ENCODE data around the gene MRPL33.

The MRPL33 gene

DNA sequence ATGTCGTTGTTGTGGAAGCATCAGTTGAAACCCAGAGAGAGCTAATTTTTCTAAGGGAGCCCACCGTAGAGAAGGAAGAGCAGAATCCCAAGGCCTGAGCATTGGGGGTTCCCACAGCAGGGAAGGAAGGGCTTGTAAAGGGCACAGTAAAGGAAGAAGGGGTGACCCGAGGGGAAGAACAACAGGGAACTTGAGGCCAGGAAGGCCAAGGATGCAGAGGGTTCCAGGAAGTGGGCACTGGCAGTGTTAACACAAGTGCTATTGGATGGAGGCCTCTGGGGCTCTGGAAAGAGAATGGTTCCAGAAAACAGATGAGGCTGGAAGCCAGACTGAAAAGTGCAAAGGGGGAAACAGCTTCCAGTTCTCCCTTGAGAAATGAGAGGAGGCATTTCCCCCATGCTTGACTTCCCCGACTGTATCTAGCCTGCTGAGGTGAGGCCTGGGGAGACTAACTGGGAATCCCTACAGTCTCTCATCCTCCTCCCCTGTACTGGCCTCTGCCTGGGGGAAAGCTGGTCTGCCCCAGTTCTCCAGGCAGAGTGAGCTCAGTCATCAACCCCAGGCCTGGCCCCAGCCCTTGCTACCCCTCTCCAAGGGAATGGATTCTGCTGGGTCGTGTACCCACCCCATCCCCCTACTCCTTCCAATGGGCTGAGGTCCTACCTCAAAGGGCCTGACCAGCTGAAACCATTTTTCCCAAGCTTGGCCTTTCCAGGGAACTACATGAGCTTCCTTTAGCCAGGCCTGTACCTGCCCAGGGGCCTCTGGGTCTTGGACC, 43.2 kb upstream of the MRPL33 start:
- no peak for DNase-seq (ENCODE audit: low read depth)
- H3K4me3 ChIP-seq (ENCODE audit: low read depth, low read length): no peak overlapping the region

DNA sequence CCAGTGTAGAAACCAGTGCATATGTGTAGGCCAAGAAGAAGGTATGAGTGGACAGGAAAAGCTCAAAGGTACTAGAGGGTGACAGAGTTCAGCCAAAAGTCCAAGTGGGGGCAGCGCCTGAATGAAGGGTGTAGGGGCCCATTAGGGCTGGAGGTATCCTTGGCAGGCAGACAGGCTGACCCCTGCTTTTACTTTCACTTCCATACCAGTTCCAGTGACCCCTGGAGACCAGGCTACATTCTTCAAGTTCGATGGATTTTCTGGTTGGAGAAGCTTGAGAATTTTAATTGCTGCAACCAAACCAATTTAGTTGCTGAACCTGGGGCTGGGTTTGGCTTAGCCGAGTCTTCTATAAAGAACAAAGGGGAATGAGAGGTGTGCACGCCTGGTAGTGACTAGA, 42.3 kb upstream of the MRPL33 start:
- H3K4me3 ChIP-seq (ENCODE audit: low read depth, low read length): no peak overlapping the region
- TF ChIP-seq, protein P1, sequence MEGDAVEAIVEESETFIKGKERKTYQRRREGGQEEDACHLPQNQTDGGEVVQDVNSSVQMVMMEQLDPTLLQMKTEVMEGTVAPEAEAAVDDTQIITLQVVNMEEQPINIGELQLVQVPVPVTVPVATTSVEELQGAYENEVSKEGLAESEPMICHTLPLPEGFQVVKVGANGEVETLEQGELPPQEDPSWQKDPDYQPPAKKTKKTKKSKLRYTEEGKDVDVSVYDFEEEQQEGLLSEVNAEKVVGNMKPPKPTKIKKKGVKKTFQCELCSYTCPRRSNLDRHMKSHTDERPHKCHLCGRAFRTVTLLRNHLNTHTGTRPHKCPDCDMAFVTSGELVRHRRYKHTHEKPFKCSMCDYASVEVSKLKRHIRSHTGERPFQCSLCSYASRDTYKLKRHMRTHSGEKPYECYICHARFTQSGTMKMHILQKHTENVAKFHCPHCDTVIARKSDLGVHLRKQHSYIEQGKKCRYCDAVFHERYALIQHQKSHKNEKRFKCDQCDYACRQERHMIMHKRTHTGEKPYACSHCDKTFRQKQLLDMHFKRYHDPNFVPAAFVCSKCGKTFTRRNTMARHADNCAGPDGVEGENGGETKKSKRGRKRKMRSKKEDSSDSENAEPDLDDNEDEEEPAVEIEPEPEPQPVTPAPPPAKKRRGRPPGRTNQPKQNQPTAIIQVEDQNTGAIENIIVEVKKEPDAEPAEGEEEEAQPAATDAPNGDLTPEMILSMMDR (IDR thresholded peaks at IDR 0.05; ENCODE audit: control insufficient read depth, extremely low read depth, insufficient read depth): no peak
- DNase-seq (ENCODE audit: low read depth): no peak

More for the DNA sequence above, 43.2 kb upstream of the MRPL33 start:
- TF ChIP-seq, protein P1 (IDR thresholded peaks at IDR 0.05; ENCODE audit: control insufficient read depth, extremely low read depth, insufficient read depth): no peak

DNA sequence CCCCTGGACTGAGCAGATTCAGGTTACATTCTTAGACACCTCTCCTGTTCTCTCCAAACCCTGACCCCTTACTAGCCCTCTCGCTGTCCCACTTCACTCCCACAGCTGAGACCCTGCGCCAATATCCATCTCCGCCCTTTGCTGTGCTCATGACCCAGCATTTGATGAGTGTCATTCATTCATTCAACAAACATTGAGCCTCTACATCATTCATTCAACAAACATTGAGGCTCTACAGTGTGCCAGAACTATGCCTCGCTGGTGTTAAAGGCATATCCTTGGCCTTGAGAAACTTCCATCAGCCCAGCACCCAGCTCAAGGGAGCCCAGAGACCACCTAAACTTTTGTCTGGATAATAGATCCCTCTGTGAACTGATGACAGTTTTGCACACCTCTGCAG, 41.9 kb upstream of the MRPL33 start:
- no peak overlapping the region for H3K4me3 ChIP-seq (ENCODE audit: low read depth, low read length)
- DNase-seq (ENCODE audit: low read depth): no peak
- TF ChIP-seq, protein P1 (IDR thresholded peaks at IDR 0.05; ENCODE audit: control insufficient read depth, extremely low read depth, insufficient read depth): no peak

DNA sequence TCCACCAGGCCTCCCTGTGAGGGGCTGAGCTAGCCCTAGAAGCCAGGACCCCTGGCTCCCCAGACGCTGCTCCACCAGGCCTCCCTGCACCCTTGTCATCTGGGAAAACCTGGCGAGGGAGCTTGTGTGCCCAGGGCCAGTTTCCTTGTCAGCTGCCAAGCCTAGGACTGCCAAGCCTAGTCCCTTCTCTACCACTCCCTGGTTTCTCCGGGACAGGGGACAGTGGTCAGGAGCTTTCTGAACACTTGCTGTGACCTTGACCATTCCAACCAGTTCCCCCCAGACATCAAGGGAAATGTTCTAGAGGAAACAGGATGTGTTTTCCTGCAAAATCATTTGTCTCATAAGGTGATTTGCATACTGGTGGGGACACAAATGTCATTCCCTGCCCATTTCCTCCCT, 41.3 kb upstream of the MRPL33 start:
- TF ChIP-seq, protein P1 (IDR thresholded peaks at IDR 0.05; ENCODE audit: control insufficient read depth, extremely low read depth, insufficient read depth): no peak
- H3K4me3 ChIP-seq (ENCODE audit: low read depth, low read length): no peak overlapping the region
- no peak for DNase-seq (ENCODE audit: low read depth)

DNA sequence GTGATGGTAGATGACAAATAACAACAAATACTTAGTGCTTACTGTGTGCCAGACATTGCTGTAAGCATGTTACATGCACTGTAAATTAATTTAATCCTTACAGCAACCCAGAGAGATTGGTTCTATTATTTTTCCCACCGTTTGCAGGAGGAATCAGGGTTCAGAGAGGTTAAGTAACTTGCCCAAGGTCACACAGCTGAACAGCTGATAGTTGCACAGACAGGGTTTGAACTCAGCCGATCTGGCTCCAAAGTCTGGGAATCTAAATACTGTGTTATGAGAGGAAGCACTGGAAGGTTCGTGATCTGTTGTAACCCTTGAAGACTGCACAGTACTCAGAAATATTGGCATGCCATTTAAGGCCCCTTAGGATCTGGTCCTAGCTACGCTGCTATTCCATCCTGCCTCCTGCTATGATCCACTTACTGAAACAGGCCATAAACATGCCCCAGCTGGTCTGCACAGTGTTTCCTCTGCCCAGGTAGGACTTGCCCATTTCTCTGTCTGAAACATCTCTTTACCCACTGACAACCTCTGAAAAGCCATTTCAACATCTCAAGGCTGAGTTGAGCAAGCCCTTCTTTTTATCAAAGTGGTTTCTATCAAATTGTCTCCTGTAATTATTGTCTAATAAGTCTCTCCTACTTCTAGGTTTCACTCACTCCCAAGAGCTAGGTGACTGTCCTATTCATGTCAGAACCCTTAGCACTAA, 40.4 kb upstream of the MRPL33 start:
- H3K4me3 ChIP-seq (ENCODE audit: low read depth, low read length): no peak overlapping the region
- TF ChIP-seq, protein P1 (IDR thresholded peaks at IDR 0.05; ENCODE audit: control insufficient read depth, extremely low read depth, insufficient read depth): no peak
- DNase-seq (ENCODE audit: low read depth): no peak

DNA sequence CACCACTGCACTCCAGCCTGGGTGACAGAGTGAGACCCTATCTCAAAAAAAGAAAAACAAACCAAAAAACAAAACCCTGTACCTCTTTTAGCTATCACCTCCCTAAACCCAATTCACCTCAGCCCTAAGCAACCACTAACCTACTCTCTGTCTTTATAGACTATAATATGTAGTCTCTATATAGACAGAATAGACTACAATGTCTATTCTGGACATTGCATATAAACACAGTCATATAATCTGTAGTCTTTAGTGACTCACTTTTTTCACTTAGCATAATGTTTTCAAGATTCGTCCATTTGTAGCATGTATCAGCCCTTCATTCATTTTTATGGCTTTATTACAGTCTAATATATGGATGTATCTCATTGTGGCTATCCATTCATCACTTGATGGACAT, 37.2 kb upstream of the MRPL33 start:
- H3K4me3 ChIP-seq (ENCODE audit: low read depth, low read length): no peak overlapping the region
- TF ChIP-seq, protein P1 (IDR thresholded peaks at IDR 0.05; ENCODE audit: control insufficient read depth, extremely low read depth, insufficient read depth): no peak
- DNase-seq (ENCODE audit: low read depth): no peak

Data from LNCaP clone FGC (cell line).